Measurements from ENCODE around the gene SLC12A7.
A peak's percentile ranks its signal among the peaks of the same experiment; 100 is the strongest.

The SLC12A7 gene

GRCh38 chr5:1074226-1074625, 37.6 kb downstream of the SLC12A7 start:
- Mint-ChIP-seq H3K4me3 (no peak overlapping the region), H3K9me3 (no peaks in the 10 kb centered on the region), H3K4me1 (ENCODE audit: low read depth) (no peaks in the 10 kb centered on the region), H3K36me3 (ENCODE audit: low read depth) (peaks cover 12% of the 10 kb centered on the region), H3K27ac (no peak overlapping the region), H3K27me3 (ENCODE audit: low read depth) (no peaks in the 10 kb centered on the region)
- no peak for DNase-seq (ENCODE audit: low spot score)

- Mint-ChIP-seq H3K27ac (peak overlapping the region; percentile 49), H3K27me3 (ENCODE audit: low read depth) (no peaks in the 10 kb centered on the region), H3K4me1 (ENCODE audit: low read depth) (no peaks in the 10 kb centered on the region), H3K4me3 (no peak overlapping the region), H3K36me3 (ENCODE audit: low read depth) (peaks cover 8% of the 10 kb centered on the region), H3K9me3 (no peaks in the 10 kb centered on the region)
- no peak for DNase-seq (ENCODE audit: low spot score)
Observed at GRCh38 chr5:1073239-1074102, 38.4 kb downstream of the SLC12A7 start.

GRCh38 chr5:1069720-1070088, 42.2 kb downstream of the SLC12A7 start:
- no peak overlapping the region for H3K4me3 Mint-ChIP-seq
- no peaks in the 10 kb centered on the region for H3K27me3 Mint-ChIP-seq (ENCODE audit: low read depth)
- no peaks in the 10 kb centered on the region for H3K9me3 Mint-ChIP-seq

GRCh38 chr5:1068895-1069719, 42.8 kb downstream of the SLC12A7 start:
- Mint-ChIP-seq H3K4me3 (no peak overlapping the region), H3K27me3 (ENCODE audit: low read depth) (no peaks in the 10 kb centered on the region), H3K9me3 (no peaks in the 10 kb centered on the region), H3K4me1 (ENCODE audit: low read depth) (no peaks in the 10 kb centered on the region), H3K27ac (no peak overlapping the region), H3K36me3 (ENCODE audit: low read depth) (peaks cover 9% of the 10 kb centered on the region)
- DNase-seq (ENCODE audit: low spot score), result no peak

More at GRCh38 chr5:1069720-1070088, 42.2 kb downstream of the SLC12A7 start:
- Mint-ChIP-seq H3K27ac (no peak overlapping the region), H3K4me1 (ENCODE audit: low read depth) (no peaks in the 10 kb centered on the region), H3K36me3 (ENCODE audit: low read depth) (peaks cover 7% of the 10 kb centered on the region)
- DNase-seq (ENCODE audit: low spot score), result no peak

GRCh38 chr5:1068204-1068894, 43.5 kb downstream of the SLC12A7 start:
- Mint-ChIP-seq H3K4me1 (ENCODE audit: low read depth) (no peaks in the 10 kb centered on the region), H3K36me3 (ENCODE audit: low read depth) (peaks cover 7% of the 10 kb centered on the region), H3K4me3 (no peak overlapping the region), H3K9me3 (no peaks in the 10 kb centered on the region), H3K27ac (no peak overlapping the region), H3K27me3 (ENCODE audit: low read depth) (no peaks in the 10 kb centered on the region)
- DNase-seq (ENCODE audit: low spot score), result no peak

- peaks cover 7% of the 10 kb centered on the region for H3K36me3 Mint-ChIP-seq (ENCODE audit: low read depth)
- no peak overlapping the region for H3K4me3 Mint-ChIP-seq
- H3K27ac Mint-ChIP-seq, result no peak overlapping the region
- no peaks in the 10 kb centered on the region for H3K4me1 Mint-ChIP-seq (ENCODE audit: low read depth)
- no peaks in the 10 kb centered on the region for H3K27me3 Mint-ChIP-seq (ENCODE audit: low read depth)
- no peaks in the 10 kb centered on the region for H3K9me3 Mint-ChIP-seq
- no peak for DNase-seq (ENCODE audit: low spot score)
Observed at GRCh38 chr5:1067141-1068121, 44.4 kb downstream of the SLC12A7 start.

- H3K4me1 Mint-ChIP-seq (ENCODE audit: low read depth), result no peaks in the 10 kb centered on the region
- no peaks in the 10 kb centered on the region for H3K27me3 Mint-ChIP-seq (ENCODE audit: low read depth)
- peaks cover 11% of the 10 kb centered on the region for H3K36me3 Mint-ChIP-seq (ENCODE audit: low read depth)
- H3K27ac Mint-ChIP-seq, result no peak overlapping the region
- H3K4me3 Mint-ChIP-seq, result no peak overlapping the region
- no peaks in the 10 kb centered on the region for H3K9me3 Mint-ChIP-seq
- DNase-seq (ENCODE audit: low spot score), result no peak
Observed at GRCh38 chr5:1066676-1067075, 45.2 kb downstream of the SLC12A7 start.

- Mint-ChIP-seq H3K9me3 (no peaks in the 10 kb centered on the region), H3K4me1 (ENCODE audit: low read depth) (no peaks in the 10 kb centered on the region), H3K27me3 (ENCODE audit: low read depth) (no peaks in the 10 kb centered on the region), H3K36me3 (ENCODE audit: low read depth) (peaks cover 11% of the 10 kb centered on the region), H3K4me3 (no peak overlapping the region), H3K27ac (no peak overlapping the region)
- no peak for DNase-seq (ENCODE audit: low spot score)
Observed at GRCh38 chr5:1065891-1066650, 45.8 kb downstream of the SLC12A7 start.

- H3K4me3 Mint-ChIP-seq, result no peak overlapping the region
- H3K36me3 Mint-ChIP-seq (ENCODE audit: low read depth), result peaks cover 11% of the 10 kb centered on the region
- no peak for DNase-seq (ENCODE audit: low spot score)
- H3K4me1 Mint-ChIP-seq (ENCODE audit: low read depth), result no peaks in the 10 kb centered on the region
- no peak overlapping the region for H3K27ac Mint-ChIP-seq
- H3K9me3 Mint-ChIP-seq, result no peaks in the 10 kb centered on the region
- H3K27me3 Mint-ChIP-seq (ENCODE audit: low read depth), result no peaks in the 10 kb centered on the region
Observed at GRCh38 chr5:1065143-1065750, 46.6 kb downstream of the SLC12A7 start.

GRCh38 chr5:1064383-1065142, 47.3 kb downstream of the SLC12A7 start:
- Mint-ChIP-seq H3K9me3 (no peaks in the 10 kb centered on the region), H3K27ac (peak overlapping the region; percentile 52), H3K36me3 (ENCODE audit: low read depth) (peaks cover 11% of the 10 kb centered on the region), H3K4me1 (ENCODE audit: low read depth) (no peaks in the 10 kb centered on the region), H3K4me3 (no peak overlapping the region), H3K27me3 (ENCODE audit: low read depth) (no peaks in the 10 kb centered on the region)
- DNase-seq (ENCODE audit: low spot score), result no peak

- H3K4me1 Mint-ChIP-seq (ENCODE audit: low read depth), result no peaks in the 10 kb centered on the region
- H3K9me3 Mint-ChIP-seq, result no peaks in the 10 kb centered on the region
- H3K4me3 Mint-ChIP-seq, result no peak overlapping the region
- no peak overlapping the region for H3K27ac Mint-ChIP-seq
- H3K36me3 Mint-ChIP-seq (ENCODE audit: low read depth), result peaks cover 14% of the 10 kb centered on the region
- DNase-seq (ENCODE audit: low spot score), result no peak
- H3K27me3 Mint-ChIP-seq (ENCODE audit: low read depth), result no peaks in the 10 kb centered on the region
Observed at GRCh38 chr5:1063661-1064382, 48.0 kb downstream of the SLC12A7 start.

All from T-helper 2 cell treated with Interferon-gamma antibody and Interleukin-4, amounts not matched to agents 5 μg/mL and 100 μg/mL, for 36 hours (primary cell).